A549 (cell line): ENCODE measurements around the gene ABCB8. TPM values are rescaled to one million over a fixed set of nuclear protein-coding genes. Genes with fewer than 3 reads are reported as not detected.

Source experiments
- ATAC-seq, 2 experiments: fragments of 200-7000 bp in 1 of 2; fragments of >200 bp in 1 of 2; cut with Nextera tagmentation in 1 of 2; cut with Tn5 transposase in 1 of 2; 3 replicates each; pipeline versions ENCODE4 v1.8.0 to v1.9.1; 2018 to 2020; ENCODE audit warnings: mild to moderate bottlenecking in 1 of 2, moderate library complexity in 1 of 2
- CTCF ChIA-PET: fragments of 300-600 bp; sonication (Branson Sonifier 250); formaldehyde crosslinking; extraction: SDS; loops from one replicate; lab custom pipeline; 2021; ENCODE audit warnings: antibody characterized with exemption, inconsistent platforms; lab: Yijun Ruan, JAX
- POLR2A ChIA-PET: fragments of 350-600 bp; formaldehyde crosslinking; extraction: SDS; loops from one replicate; lab custom pipeline; 2021; ENCODE audit warnings: antibody characterized with exemption, inconsistent platforms; lab: Yijun Ruan, JAX
- DNase-seq, 2 experiments: peaks; one replicate each; pipeline versions ENCODE4 v3.0.0 to v3.0.0-alpha.2; 2011 to 2016; ENCODE audit warnings: low read depth in 1 of 2, low spot score in 1 of 2
- FAIRE-seq: peaks from 2 replicates; lab custom pipeline; 2011; peaks lifted over from hg19 to GRCh38; lab: Jason Lieb, UNC
- H3K27ac ChIP-seq, 2 experiments: fragments of >200 bp; sonication (Bioruptor Twin); formaldehyde crosslinking; 3 replicates each; pipeline ENCODE4 v1.5.1; 2016 to 2017
- H3K4me1 ChIP-seq: fragments of >200 bp; sonication (Bioruptor Twin); formaldehyde crosslinking; 3 replicates; pipeline ENCODE4 v1.6.1; 2016
- H3K4me2 ChIP-seq: fragments of >200 bp; sonication (Bioruptor Twin); formaldehyde crosslinking; 3 replicates; pipeline ENCODE4 v1.6.1; 2016
- H3K4me3 ChIP-seq: fragments of >200 bp; sonication (Bioruptor Twin); formaldehyde crosslinking; 3 replicates; pipeline ENCODE4 v1.5.1; 2016
- H3K9me3 ChIP-seq: fragments of >200 bp; sonication (Bioruptor Twin); formaldehyde crosslinking; 3 replicates; pipeline ENCODE4 v1.6.1; 2016
- BCL3 ChIP-seq: fragments of >200 bp; sonication (Bioruptor Twin); formaldehyde crosslinking; IDR thresholded peaks from 3 replicates; pipeline ENCODE4 v1.6.1; 2016
- BHLHE40 ChIP-seq: IDR thresholded peaks from 2 replicates; pipeline ENCODE4 v1.6.1; 2012; ENCODE audit warnings: low read depth, low read length, inconsistent platforms
- CBX8 ChIP-seq: fragments of 200-600 bp; sonication (generic); IDR thresholded peaks from 2 replicates; pipeline ENCODE4 v1.6.1; 2016
- CEBPB ChIP-seq, 2 experiments: fragments of >200 bp in 1 of 2; sonication (Bioruptor Twin) in 1 of 2; formaldehyde crosslinking in 1 of 2; IDR thresholded peaks; 2 replicates each; pipeline ENCODE4 v1.6.1; 2012 to 2016
- CHD2 ChIP-seq: fragments of 150-350 bp; IDR thresholded peaks from 2 replicates; pipeline ENCODE4 v1.6.1; 2014; ENCODE audit warnings: low read length; ENCODE audit not compliant: partially characterized antibody
- EHMT2 ChIP-seq: fragments of 200-600 bp; sonication (generic); IDR thresholded peaks from 2 replicates; pipeline ENCODE4 v1.6.1; 2016; ENCODE audit warnings: antibody characterized with exemption, low read depth, mild to moderate bottlenecking, moderate library complexity
- FOSB ChIP-seq: fragments of 250-450 bp; sonication (Bioruptor Pico); IDR thresholded peaks from 2 replicates; pipeline ENCODE4 v1.5.0; 2020; ENCODE audit warnings: mild to moderate bottlenecking, moderate library complexity
- FOSL2 ChIP-seq, 2 experiments: fragments of 450-650 bp in 1 of 2; fragments of >200 bp in 1 of 2; sonication (Bioruptor Twin) in 1 of 2; formaldehyde crosslinking; IDR thresholded peaks; 2 replicates each; pipeline versions ENCODE4 v1.5.0 to v1.6.1; 2016 to 2020; ENCODE audit warnings: mild to moderate bottlenecking in 1 of 2, moderate library complexity in 1 of 2
- GATA3 ChIP-seq: IDR thresholded peaks from 2 replicates; pipeline ENCODE4 v1.6.1; 2012; ENCODE audit warnings: borderline replicate concordance
- HES2 ChIP-seq: fragments of >200 bp; sonication (Bioruptor Twin); formaldehyde crosslinking; IDR thresholded peaks from 2 replicates; pipeline ENCODE4 v1.6.1; 2016
- HOXB13 ChIP-seq: fragments of 250-450 bp; sonication (Bioruptor Pico); IDR thresholded peaks from 2 replicates; pipeline ENCODE4 v1.5.0; 2020; ENCODE audit warnings: low read depth, mild to moderate bottlenecking, moderate library complexity
- JUN ChIP-seq, 2 experiments: fragments of >200 bp; sonication (Bioruptor Twin); formaldehyde crosslinking; IDR thresholded peaks; 2 replicates in 1 of 2; 3 replicates in 1 of 2; pipeline ENCODE4 v1.6.1; 2016 to 2017
- KDM5A ChIP-seq: fragments of 200-600 bp; sonication (generic); IDR thresholded peaks from 2 replicates; pipeline ENCODE4 v1.6.1; 2016; ENCODE audit warnings: antibody characterized with exemption, mild to moderate bottlenecking
- MAFK ChIP-seq: fragments of 450-650 bp; IDR thresholded peaks from 2 replicates; pipeline ENCODE4 v1.6.1; 2014; ENCODE audit not compliant: partially characterized antibody
- MAZ ChIP-seq: fragments of 150-350 bp; IDR thresholded peaks from 2 replicates; pipeline ENCODE4 v1.6.1; 2014; ENCODE audit warnings: antibody characterized with exemption, low read depth, low read length, borderline replicate concordance
- NPAS2 ChIP-seq: fragments of 250-450 bp; sonication (Bioruptor Pico); IDR thresholded peaks from 2 replicates; pipeline ENCODE4 v1.8.0; 2022; ENCODE audit warnings: mild to moderate bottlenecking, moderate library complexity, borderline replicate concordance
- NR3C1 ChIP-seq: fragments of >200 bp; sonication (Bioruptor Twin); formaldehyde crosslinking; IDR thresholded peaks from 3 replicates; pipeline ENCODE4 v1.6.1; 2017
- POLR2A ChIP-seq: IDR thresholded peaks from 2 replicates; pipeline ENCODE4 v1.6.1; 2012; ENCODE audit warnings: mild to moderate bottlenecking, low read length
- RNF2 ChIP-seq: fragments of 200-600 bp; sonication (generic); IDR thresholded peaks from 2 replicates; pipeline ENCODE4 v1.6.1; 2016; ENCODE audit warnings: low read depth, mild to moderate bottlenecking, antibody characterized with exemption, moderate library complexity, borderline replicate concordance
- TFCP2L1 ChIP-seq: fragments of 250-450 bp; sonication (Bioruptor Pico); IDR thresholded peaks from 2 replicates; pipeline ENCODE4 v1.5.0; 2021; ENCODE audit warnings: mild to moderate bottlenecking
- TP53 ChIP-seq: fragments of 250-450 bp; sonication (Bioruptor Pico); IDR thresholded peaks from 2 replicates; pipeline ENCODE4 v1.5.0; 2021; ENCODE audit warnings: mild to moderate bottlenecking, moderate library complexity
- ZFP36 ChIP-seq: fragments of 450-650 bp; IDR thresholded peaks from 2 replicates; pipeline ENCODE4 v1.6.1; 2014; ENCODE audit warnings: borderline replicate concordance; ENCODE audit not compliant: partially characterized antibody
- ZNF302 ChIP-seq: fragments of 250-450 bp; sonication (Bioruptor Pico); IDR thresholded peaks from 2 replicates; pipeline ENCODE4 v1.9.0; 2021; ENCODE audit warnings: inconsistent platforms, mild to moderate bottlenecking, moderate library complexity
- WGBS: methylation state at CpG from one replicate; pipeline ENCODE4 v1.1.6; 2017; ENCODE audit errors: missing lambda C conversion rate; 5-methylcytosine and 5-hydroxymethylcytosine counted together
- polyA plus RNA-seq, 4 experiments: library from polyadenylated mRNA; depleted of rRNA in 3 of 4; stranded (reverse); fragments of >200 nt; fragmentation: RNase III in 1 of 4; extraction: RNeasy Plus Mini Kit Qiagen cat#74134 plus additional on column Dnase treatment in 1 of 4; gene quantifications; 2 replicates in 3 of 4; 3 replicates in 1 of 4; pipeline ENCODE4 v1.2.3, GENCODE V29; 2011 to 2017
- TF ChIP-seq, protein P1 (sequence below): fragments of 200-600 bp; sonication (generic); IDR thresholded peaks from 2 replicates; pipeline ENCODE4 v1.6.1; 2016; ENCODE audit warnings: antibody characterized with exemption, mild to moderate bottlenecking, moderate library complexity

The ABCB8 gene
- polyA plus RNA-seq, 2 of the 4 experiments (the other 2 are of a cell fraction): 19.6 to 41.1 TPM

- no peak within 1 kb of the TSS for H3K4me3 ChIP-seq
- TF ChIP-seq ZFP36: no peak
- no peak for TF ChIP-seq NR3C1
- TF ChIP-seq HOXB13 (CRISPR knock-in tag): no peak
- TF ChIP-seq FOSL2 (IDR thresholded peaks at IDR 0.05): no peak
- TF ChIP-seq FOSL2 (CRISPR knock-in tag; IDR thresholded peaks at IDR 0.05): peak; percentile 37; the same call in 1 of the 2 replicates
- no peak for TF ChIP-seq ZNF302 (CRISPR knock-in tag)
- no peaks in the 10 kb centered on the region for H3K4me1 ChIP-seq
- DNase-seq (no peak), FAIRE-seq (no peak), ATAC-seq (no peak)
- H3K27ac ChIP-seq: no peak within 1 kb of the TSS
- no peak within 1 kb of the TSS for H3K4me2 ChIP-seq
- POLR2A ChIA-PET: no interaction called here
- H3K9me3 ChIP-seq: peaks cover 25% of the 10 kb centered on the region
- CTCF ChIA-PET: interaction anchor here (1.2 to 5.8 kb wide), 6 partner anchors 10 to 121 kb away, joined by 3 to 39 read pairs (median 8); no protein-coding TSS in a partner anchor
- WGBS: 36% methylated on average over 12 of the region's 12 CpGs
These were observed 37.6 kb upstream of the ABCB8 start, which contains the start of gene NOS3 for GRCh38 chr7:150990416-150991186. NOS3 (plus strand) TSS chr7:150991017; CDS start chr7:150993804, 2,787 bp downstream.

GRCh38 chr7:150992051-150992640 is 36.1 kb upstream of the ABCB8 start:
- no peak overlapping the region for H3K4me2 ChIP-seq
- FAIRE-seq: no peak
- no peak overlapping the region for H3K4me3 ChIP-seq
- CTCF ChIA-PET: interaction anchor here (1.0 to 5.8 kb wide), 8 partner anchors 9 to 119 kb away, joined by 3 to 39 read pairs (median 8); no protein-coding TSS in a partner anchor
- WGBS: 48% methylated on average over 5 of the region's 6 CpGs
- no peak for TF ChIP-seq CBX8
- TF ChIP-seq, all 56 proteins: peak for 0
- POLR2A ChIA-PET: interaction anchor here (0.6 kb wide), 1 partner anchor 1520 kb away, joined by 5 read pairs; no protein-coding TSS in a partner anchor
- Histone ChIP-seq H3K4me1 (no peaks in the 10 kb centered on the region), H3K27ac (no peak overlapping the region), H3K9me3 (peaks cover 25% of the 10 kb centered on the region)
- ATAC-seq (no peak), DNase-seq (no peak)

GRCh38 chr7:150992833-150993302 is 35.4 kb upstream of the ABCB8 start:
- FAIRE-seq (no peak), ATAC-seq (peak; percentile 59 to 84; a peak in 4 of 6 replicates), DNase-seq (peak in 1 of 2 experiments; percentile 45)
- H3K4me2 ChIP-seq: no peak overlapping the region
- no peaks in the 10 kb centered on the region for H3K4me1 ChIP-seq
- CTCF ChIA-PET: interaction anchor here (1.0 to 5.8 kb wide), 7 partner anchors 9 to 118 kb away, joined by 3 to 39 read pairs (median 6); no protein-coding TSS in a partner anchor
- H3K4me3 ChIP-seq: no peak overlapping the region
- POLR2A ChIA-PET: interaction anchor here (0.6 kb wide), 1 partner anchor 1519 kb away, joined by 5 read pairs; no protein-coding TSS in a partner anchor
- no CpG with 5 or more reads among the region's 5 CpGs for WGBS
- TF ChIP-seq CHD2 (no peak), HES2 (no peak), BCL3 (no peak), TFCP2L1 (no peak), CEBPB (IDR thresholded peaks at IDR 0.05) (no peak)
- no peak overlapping the region for H3K27ac ChIP-seq
- peaks cover 25% of the 10 kb centered on the region for H3K9me3 ChIP-seq

DNA sequence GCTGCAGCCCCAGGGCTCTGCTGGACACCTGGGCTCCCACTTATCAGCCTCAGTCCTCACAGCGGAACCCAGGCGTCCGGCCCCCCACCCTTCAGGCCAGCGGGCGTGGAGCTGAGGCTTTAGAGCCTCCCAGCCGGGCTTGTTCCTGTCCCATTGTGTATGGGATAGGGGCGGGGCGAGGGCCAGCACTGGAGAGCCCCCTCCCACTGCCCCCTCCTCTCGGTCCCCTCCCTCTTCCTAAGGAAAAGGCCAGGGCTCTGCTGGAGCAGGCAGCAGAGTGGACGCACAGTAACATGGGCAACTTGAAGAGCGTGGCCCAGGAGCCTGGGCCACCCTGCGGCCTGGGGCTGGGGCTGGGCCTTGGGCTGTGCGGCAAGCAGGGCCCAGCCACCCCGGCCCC is 34.7 kb upstream of the ABCB8 start:
- Histone ChIP-seq H3K27ac (no peak overlapping the region), H3K9me3 (peaks cover 25% of the 10 kb centered on the region), H3K4me1 (no peaks in the 10 kb centered on the region), H3K4me2 (no peak overlapping the region), H3K4me3 (no peak overlapping the region)
- DNase-seq: no peak
- no peak for ATAC-seq
- no peak for FAIRE-seq
- WGBS: 76% methylated on average over 5 of the region's 14 CpGs
- ChIA-PET CTCF (interaction anchor here (1.0 to 5.8 kb wide), 10 partner anchors 7 to 117 kb away, joined by 3 to 39 read pairs (median 6); no protein-coding TSS in a partner anchor), POLR2A (no interaction called here)
- TF ChIP-seq BHLHE40: no peak
- TF ChIP-seq JUN (IDR thresholded peaks at IDR 0.05): no peak
- no peak for TF ChIP-seq GATA3
- no peak for TF ChIP-seq FOSB
- TF ChIP-seq EHMT2: no peak
- TF ChIP-seq, protein P1, sequence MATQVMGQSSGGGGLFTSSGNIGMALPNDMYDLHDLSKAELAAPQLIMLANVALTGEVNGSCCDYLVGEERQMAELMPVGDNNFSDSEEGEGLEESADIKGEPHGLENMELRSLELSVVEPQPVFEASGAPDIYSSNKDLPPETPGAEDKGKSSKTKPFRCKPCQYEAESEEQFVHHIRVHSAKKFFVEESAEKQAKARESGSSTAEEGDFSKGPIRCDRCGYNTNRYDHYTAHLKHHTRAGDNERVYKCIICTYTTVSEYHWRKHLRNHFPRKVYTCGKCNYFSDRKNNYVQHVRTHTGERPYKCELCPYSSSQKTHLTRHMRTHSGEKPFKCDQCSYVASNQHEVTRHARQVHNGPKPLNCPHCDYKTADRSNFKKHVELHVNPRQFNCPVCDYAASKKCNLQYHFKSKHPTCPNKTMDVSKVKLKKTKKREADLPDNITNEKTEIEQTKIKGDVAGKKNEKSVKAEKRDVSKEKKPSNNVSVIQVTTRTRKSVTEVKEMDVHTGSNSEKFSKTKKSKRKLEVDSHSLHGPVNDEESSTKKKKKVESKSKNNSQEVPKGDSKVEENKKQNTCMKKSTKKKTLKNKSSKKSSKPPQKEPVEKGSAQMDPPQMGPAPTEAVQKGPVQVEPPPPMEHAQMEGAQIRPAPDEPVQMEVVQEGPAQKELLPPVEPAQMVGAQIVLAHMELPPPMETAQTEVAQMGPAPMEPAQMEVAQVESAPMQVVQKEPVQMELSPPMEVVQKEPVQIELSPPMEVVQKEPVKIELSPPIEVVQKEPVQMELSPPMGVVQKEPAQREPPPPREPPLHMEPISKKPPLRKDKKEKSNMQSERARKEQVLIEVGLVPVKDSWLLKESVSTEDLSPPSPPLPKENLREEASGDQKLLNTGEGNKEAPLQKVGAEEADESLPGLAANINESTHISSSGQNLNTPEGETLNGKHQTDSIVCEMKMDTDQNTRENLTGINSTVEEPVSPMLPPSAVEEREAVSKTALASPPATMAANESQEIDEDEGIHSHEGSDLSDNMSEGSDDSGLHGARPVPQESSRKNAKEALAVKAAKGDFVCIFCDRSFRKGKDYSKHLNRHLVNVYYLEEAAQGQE: no peak
- no peak for TF ChIP-seq TP53 (CRISPR knock-in tag)
- TF ChIP-seq CEBPB (IDR thresholded peaks at IDR 0.05): no peak
- TF ChIP-seq KDM5A: no peak
- TF ChIP-seq NPAS2 (CRISPR knock-in tag): no peak
- TF ChIP-seq MAFK: no peak
- no peak for TF ChIP-seq POLR2A
- no peak for TF ChIP-seq RNF2
- TF ChIP-seq ZNF302 (CRISPR knock-in tag): no peak
- TF ChIP-seq MAZ: no peak
